NCI-H524 treated with DMSO at 0.1 percent for 48 hours (cell line): ENCODE results near the gene CYP2D6.
"Not testable (repeated sequence)": the region's sequence is repeated elsewhere in the genome, so short reads cannot be mapped to it uniquely, and the experiment has no call there.

Source experiments
- DNase-seq: peaks from one replicate; lab custom pipeline; 2025; lab: John Stamatoyannopoulos, UW

CYP2D6 gene

DNA sequence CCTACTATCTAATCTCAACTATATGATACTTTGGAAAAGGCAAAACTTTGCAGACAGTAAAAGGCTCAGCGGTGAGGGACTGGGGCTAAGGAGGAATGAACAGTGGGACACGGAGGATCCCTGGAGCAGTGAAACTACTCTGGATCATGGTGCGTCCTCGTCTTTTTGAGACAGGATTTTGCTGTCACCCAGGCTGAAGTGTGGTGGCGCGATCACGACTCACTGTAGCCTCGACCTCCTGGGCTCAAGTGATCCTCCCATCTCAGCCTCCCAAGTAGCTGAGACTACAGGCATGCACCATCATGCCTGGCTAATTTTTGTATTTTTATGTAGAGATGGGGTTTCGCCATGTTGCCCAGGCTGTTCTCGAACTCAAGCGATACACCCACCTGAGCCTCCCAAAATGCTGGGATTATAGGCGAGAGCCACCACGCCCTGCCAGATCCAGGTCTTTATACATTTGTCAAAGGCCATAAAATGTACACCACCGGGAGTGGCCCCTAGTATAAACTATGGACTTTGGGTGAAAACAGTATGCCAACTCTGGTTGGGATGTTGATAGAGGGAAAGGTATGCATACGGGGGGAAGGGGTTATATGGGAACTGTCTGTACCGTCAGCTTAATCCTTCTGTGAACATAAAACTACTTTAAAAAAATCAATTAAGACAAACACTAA lies 28.0 kb upstream of the CYP2D6 start:
- DNase-seq, result no peak

GRCh38 chr22:42156598-42156997 lies 26.0 kb upstream of the CYP2D6 start:
- no peak for DNase-seq

GRCh38 chr22:42156121-42156520 lies 25.5 kb upstream of the CYP2D6 start:
- DNase-seq, result no peak

DNA sequence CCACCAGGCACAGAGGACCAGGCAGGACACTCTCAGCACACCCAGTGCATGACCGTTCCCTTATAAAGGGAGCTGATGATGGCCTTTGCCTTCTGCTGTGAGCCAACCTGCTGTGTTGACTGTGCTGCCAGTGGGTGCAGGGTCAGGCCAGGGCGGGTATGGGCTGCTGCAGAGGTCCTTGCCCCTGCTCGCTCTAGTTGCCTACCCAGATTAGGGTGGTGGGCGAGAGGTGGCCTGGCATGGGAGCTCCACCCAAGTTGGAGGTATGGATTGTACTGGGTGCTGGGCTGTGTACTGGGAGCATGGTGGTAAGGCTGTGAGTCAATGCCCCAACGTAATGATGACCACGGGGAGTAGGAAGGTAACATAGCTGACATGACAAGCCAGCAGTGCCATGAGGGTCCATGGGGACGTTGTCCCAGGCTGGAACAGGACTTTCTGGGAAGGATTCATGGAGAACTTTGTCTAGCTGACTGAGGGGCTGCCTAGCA lies 24.5 kb upstream of the CYP2D6 start:
- no peak for DNase-seq

GRCh38 chr22:42154293-42155052 lies 23.9 kb upstream of the CYP2D6 start:
- no peak for DNase-seq

DNA sequence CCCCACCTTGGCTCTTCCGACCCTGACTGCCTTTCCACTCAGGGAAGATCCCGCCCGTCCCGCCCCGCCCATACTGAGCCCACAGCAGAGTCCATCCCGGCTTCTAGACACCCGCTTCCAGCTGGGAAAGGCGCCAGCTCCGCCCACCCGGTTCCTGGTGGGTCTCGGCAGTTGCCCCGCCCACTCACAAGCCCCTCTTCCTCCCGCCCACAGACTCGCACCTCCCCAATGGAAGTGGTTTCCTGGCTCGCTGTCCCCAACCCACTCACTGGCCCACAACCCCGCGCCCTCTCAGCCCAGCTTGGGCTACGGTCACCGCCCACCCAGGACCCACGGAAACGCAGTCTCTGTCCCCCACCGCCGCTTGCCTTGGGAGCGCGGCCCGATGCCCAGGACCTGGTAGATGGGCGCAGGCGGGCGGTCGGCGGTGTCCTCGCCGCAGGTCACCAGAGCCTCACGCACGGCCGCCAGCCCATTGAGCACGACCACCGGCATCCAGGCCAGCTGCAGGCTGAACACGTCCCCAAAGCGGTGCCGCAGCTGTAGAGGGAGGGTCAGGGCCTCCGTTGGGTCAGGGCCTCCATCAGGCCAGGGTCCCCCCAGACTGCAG lies 22.2 kb upstream of the CYP2D6 start:
- no peak for DNase-seq

- no peak for DNase-seq
Measured at GRCh38 chr22:42151924-42152635, 21.5 kb upstream of the CYP2D6 start.

- no peak for DNase-seq
Measured at GRCh38 chr22:42150727-42151590, 20.3 kb upstream of the CYP2D6 start.

- DNase-seq, result not testable (repeated sequence)
Measured at GRCh38 chr22:42149798-42150197, 19.2 kb upstream of the CYP2D6 start.

GRCh38 chr22:42145175-42145574 lies 14.6 kb upstream of the CYP2D6 start:
- no peak for DNase-seq

DNA sequence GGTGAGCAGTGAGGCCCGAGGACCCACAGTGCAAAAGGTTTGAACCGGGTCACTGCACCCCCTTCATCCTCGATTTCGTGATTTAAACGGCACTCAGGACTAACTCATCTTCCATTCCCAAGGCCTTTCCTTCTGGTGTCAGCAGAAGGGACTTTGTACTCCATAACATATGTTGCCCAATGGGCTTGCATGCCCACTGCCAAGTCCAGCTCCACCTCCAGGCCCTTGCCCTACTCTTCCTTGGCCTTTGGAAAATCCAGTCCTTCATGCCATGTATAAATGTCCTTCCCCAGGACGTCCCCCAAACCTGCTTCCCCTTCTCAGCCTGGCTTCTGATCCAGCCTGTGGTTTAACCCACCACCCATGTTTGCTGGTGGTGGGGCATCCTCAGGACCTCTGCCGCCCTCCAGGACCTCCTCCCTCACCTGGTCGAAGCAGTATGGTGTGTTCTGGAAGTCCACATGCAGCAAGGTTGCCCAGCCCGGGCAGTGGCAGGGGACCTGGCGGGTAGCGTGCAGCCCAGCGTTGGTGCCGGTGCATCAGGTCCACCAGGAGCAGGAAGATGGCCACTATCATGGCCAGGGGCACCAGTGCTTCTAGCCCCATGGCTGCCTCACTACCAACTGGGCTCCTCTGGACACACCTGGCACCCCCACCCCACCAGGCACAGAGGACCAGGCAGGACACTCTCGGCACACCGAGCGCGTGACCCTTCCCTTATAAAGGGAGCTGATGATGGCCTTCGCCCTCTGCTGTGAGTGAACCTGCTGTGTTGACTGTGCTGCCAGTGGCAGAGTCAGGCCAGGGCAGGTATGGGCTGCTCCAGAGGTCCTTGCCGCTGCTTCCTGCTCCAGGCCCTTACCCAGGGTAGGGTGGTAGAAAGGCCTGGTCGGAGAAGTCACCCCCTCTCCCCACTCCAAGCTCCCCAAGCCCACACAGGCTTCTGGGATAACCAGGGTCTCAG lies 13.5 kb upstream of the CYP2D6 start:
- DNase-seq, result not testable (repeated sequence)

- no peak for DNase-seq
Measured at GRCh38 chr22:42142771-42143461, 12.3 kb upstream of the CYP2D6 start.

GRCh38 chr22:42141307-42142057 lies 10.9 kb upstream of the CYP2D6 start:
- DNase-seq, result not testable (repeated sequence)

- DNase-seq, result not testable (repeated sequence)
Measured at GRCh38 chr22:42140153-42140552, 9.5 kb upstream of the CYP2D6 start.

- DNase-seq, result not testable (repeated sequence)
Measured at GRCh38 chr22:42139508-42139907, 8.9 kb upstream of the CYP2D6 start.

DNA sequence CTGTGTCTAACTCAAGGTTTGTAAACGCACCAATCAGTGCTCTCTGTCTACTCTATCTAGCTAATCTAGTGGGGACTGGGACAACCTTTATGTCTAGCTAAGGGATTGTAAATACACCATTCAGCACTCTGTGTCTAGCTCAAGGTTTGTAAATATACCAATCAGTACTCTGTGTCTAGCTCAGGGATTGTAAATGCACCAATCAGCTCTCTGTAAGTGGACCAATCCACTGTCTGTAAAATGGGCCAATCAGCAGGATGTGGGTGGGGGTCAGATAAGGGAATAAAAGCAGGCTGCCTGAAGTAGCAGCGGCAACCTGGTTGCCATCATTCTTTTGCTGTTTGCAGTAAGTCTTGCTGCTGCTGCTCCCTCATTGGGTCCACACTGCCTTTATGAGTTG lies 8.4 kb upstream of the CYP2D6 start:
- no peak for DNase-seq

DNA sequence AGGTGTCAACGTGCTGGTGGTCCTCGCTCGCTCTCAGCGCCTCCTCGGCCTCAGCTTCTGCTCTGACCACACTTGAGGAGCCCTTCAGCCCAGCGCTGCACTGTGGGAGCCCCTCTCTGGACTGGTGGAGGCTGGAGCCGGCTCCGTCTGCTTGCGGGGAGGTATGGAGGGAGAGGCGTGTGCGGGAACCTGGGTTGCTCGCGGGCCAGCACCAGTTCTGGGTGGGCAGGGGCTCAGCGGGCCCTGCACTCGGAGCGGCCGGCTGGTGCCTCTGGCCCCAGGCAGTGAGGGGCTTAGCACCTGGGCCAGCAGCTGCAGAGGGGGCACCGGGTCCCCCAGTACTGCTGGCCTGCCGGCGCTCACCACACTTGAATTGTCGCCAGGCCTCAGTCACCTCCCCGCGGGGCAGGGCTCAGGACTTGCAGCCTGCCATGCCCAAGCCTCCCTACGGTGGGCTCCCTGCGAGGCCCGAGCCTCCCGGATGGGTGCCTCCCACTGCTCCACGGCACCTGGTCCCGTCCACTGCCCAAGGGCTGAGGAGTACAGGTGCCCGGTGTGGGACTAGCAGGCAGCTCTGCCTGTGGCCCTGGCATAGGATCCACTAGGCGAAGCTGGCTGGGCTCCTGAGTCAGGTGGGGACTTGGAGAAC lies 7.6 kb upstream of the CYP2D6 start:
- no peak for DNase-seq

DNA sequence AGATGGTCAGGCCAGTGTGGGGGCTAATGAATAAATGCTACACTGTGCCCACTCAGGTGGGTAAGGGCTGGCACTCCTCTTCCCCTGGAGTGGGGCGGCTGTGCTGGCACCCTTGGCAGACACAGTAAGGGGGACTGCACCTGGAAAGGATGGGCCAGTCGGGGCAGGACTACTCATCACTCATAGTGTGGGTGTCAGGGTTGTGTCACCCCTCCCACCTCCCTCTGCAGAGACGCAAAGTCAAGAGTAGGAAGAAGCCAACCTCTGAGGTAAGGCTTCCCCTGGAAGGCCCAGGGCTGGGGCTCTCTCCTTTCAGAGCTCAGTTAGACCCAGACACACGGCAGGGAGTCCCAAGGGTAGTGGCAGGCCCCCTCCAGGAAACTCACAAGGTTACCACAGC lies 5.1 kb upstream of the CYP2D6 start:
- not testable (repeated sequence) for DNase-seq
